ENCODE data around the gene TRAF7.

TRAF7 gene

DNA sequence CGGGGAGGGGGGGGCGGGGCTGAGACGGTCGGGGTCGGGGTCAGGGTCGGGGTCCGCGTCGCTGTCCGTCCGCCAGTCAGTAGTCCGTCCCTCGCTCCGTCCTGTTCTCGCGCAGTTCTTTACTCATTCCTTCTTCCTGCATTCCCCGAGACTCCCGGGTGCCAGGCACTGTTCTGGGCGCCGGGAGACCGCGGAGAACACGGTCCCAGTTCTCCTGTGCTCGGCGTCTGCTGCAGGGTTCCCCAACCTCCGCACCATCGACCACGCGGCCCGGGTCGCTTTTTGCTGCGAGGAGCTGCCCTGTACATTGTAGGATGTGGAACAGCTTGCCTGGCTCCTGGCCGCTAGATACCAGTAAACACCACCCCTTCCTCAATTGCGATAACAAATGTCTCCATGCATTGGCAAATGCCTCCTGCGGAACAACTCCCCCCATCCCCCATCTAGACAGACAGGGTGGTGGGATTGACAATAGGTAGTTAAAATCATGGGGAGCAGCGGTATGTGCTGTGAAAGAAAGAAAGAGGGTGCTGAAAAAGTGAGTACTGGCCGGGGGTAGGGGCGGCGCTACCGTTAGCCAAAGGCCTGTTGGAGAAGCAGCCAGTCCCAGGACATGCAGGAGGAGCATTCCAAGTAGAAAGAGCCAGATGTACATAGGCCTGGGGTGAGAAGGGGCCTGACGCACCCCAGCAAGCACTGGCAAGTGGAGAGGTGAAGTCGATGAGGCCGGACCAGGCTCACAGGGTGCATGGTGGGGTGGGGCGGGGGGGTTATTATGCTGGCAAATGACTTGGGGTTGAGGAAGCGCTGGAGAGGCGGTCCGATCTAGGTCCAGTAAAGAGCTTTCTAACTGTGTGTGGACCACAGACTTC, 631 bp downstream of the TRAF7 start:
- Histone ChIP-seq H3K9me3 (ENCODE audit: control insufficient read depth, low read length) (no peaks in the 10 kb centered on the region), H3K27ac (ENCODE audit: insufficient read depth, low read depth, low read length, poor library complexity, severe bottlenecking) (peak overlapping the region; percentile 2), H3K36me3 (ENCODE audit: control insufficient read depth, insufficient read depth, low read length) (peaks cover 4% of the 10 kb centered on the region), H3K4me3 (ENCODE audit: insufficient read depth, low read depth, low read length) (peak overlapping the region; percentile 70), H3K27me3 (ENCODE audit: control insufficient read depth, insufficient read depth, low read length, poor library complexity, severe bottlenecking) (no peaks in the 10 kb centered on the region), H3K4me1 (ENCODE audit: control insufficient read depth, insufficient read depth, low read length) (peaks cover 63% of the 10 kb centered on the region)
- WGBS, 2 experiments: 8 to 9% methylated on average over 45 to 46 of the region's 47 CpGs

DNA sequence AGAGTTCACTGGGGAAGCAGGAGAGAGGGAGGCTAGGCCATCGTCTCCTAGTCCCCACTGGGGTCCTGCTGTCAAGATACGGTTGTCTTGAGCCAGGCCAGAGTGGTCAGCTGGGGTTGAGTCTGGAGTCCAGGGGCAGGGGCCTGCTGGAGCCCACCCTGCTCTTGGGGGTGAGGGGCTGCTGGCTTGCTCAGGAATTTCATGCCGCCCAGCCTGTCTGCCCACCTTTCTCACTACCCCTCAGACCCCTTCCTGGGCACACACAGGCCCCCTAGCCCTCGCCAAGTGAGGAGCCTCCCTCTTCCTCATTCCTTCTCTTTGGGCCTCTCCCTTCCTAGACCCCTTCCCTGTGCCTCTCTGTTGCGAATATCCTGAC, 1.3 kb downstream of the TRAF7 start:
- H3K27ac ChIP-seq (ENCODE audit: insufficient read depth, low read depth, low read length, poor library complexity, severe bottlenecking): no peak overlapping the region
- no peaks in the 10 kb centered on the region for H3K27me3 ChIP-seq (ENCODE audit: control insufficient read depth, insufficient read depth, low read length, poor library complexity, severe bottlenecking)
- WGBS, 2 experiments: 79 to 83% methylated on average over 5 of the region's 5 CpGs
- peak overlapping the region; percentile 70 for H3K4me3 ChIP-seq (ENCODE audit: insufficient read depth, low read depth, low read length)
- H3K36me3 ChIP-seq (ENCODE audit: control insufficient read depth, insufficient read depth, low read length): peaks cover 4% of the 10 kb centered on the region
- H3K9me3 ChIP-seq (ENCODE audit: control insufficient read depth, low read length): no peaks in the 10 kb centered on the region
- H3K4me1 ChIP-seq (ENCODE audit: control insufficient read depth, insufficient read depth, low read length): peaks cover 57% of the 10 kb centered on the region

DNA sequence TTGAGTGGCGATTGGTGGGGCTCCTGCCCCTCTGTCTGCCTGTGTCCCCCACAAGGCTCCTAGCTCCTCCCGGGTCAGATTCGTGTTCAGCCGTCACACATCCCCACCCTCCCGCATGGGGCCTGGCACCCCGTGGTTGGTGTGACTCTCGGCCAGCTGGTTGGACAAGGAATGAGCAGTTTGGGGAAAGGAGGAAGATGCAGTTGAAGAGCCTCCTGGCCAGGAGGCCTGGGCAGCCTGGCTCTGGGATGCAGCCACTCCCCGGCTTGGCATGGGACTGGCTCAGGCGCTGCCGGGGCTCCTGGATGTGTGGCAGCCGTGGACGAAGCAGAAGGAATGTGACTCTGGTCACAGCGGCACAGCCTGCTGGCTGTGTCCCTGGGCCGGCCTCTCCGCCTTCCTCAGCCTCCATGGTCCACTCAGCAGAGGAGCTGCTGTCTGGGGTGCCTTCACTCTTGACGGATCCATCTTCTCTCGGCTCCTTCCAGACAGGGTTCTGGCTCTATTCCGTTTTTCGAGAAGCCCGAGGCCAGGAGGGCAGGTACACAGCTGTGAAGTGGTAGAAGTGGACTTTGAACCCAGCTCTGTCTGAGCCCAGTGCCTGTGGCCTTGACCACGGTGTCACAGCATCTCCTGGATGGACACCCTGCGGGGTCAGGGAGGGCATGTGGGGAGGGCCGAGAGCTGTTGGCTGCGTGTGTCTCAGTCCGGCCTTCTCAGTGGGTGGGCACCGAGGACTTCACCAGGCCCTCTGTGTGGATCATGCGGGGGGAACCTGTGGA, 2.1 kb downstream of the TRAF7 start:
- no peak overlapping the region for H3K27ac ChIP-seq (ENCODE audit: insufficient read depth, low read depth, low read length, poor library complexity, severe bottlenecking)
- peaks cover 49% of the 10 kb centered on the region for H3K4me1 ChIP-seq (ENCODE audit: control insufficient read depth, insufficient read depth, low read length)
- H3K27me3 ChIP-seq (ENCODE audit: control insufficient read depth, insufficient read depth, low read length, poor library complexity, severe bottlenecking): no peaks in the 10 kb centered on the region
- H3K36me3 ChIP-seq (ENCODE audit: control insufficient read depth, insufficient read depth, low read length): peaks cover 4% of the 10 kb centered on the region
- H3K9me3 ChIP-seq (ENCODE audit: control insufficient read depth, low read length): no peaks in the 10 kb centered on the region
- no peak overlapping the region for H3K4me3 ChIP-seq (ENCODE audit: insufficient read depth, low read depth, low read length)
- WGBS, 2 experiments: 93 to 94% methylated on average over 27 of the region's 27 CpGs

DNA sequence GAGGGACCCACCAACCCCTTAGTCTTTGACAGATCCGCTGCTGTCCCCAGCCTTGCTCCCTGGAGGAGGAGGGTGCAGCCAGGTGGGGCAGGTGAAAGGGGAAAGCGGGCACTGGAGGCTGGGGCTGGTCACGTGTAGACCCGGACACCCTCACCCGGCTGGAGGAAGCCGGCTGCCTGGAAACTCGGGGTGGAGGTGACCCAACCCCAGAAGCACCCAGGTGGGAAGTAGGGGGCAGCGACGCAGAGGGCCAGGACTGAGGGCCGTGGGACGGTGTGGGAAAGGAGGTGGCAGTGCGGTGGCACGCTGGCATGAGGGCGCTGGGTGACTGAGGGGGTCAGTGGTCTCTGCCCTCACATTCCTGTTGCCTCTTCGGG, 2.7 kb downstream of the TRAF7 start:
- H3K4me1 ChIP-seq (ENCODE audit: control insufficient read depth, insufficient read depth, low read length): peaks cover 45% of the 10 kb centered on the region
- peaks cover 4% of the 10 kb centered on the region for H3K36me3 ChIP-seq (ENCODE audit: control insufficient read depth, insufficient read depth, low read length)
- WGBS, 2 experiments: 92 to 93% methylated on average over 15 of the region's 15 CpGs
- no peaks in the 10 kb centered on the region for H3K9me3 ChIP-seq (ENCODE audit: control insufficient read depth, low read length)
- H3K4me3 ChIP-seq (ENCODE audit: insufficient read depth, low read depth, low read length): no peak overlapping the region
- H3K27ac ChIP-seq (ENCODE audit: insufficient read depth, low read depth, low read length, poor library complexity, severe bottlenecking): no peak overlapping the region
- H3K27me3 ChIP-seq (ENCODE audit: control insufficient read depth, insufficient read depth, low read length, poor library complexity, severe bottlenecking): no peaks in the 10 kb centered on the region

DNA sequence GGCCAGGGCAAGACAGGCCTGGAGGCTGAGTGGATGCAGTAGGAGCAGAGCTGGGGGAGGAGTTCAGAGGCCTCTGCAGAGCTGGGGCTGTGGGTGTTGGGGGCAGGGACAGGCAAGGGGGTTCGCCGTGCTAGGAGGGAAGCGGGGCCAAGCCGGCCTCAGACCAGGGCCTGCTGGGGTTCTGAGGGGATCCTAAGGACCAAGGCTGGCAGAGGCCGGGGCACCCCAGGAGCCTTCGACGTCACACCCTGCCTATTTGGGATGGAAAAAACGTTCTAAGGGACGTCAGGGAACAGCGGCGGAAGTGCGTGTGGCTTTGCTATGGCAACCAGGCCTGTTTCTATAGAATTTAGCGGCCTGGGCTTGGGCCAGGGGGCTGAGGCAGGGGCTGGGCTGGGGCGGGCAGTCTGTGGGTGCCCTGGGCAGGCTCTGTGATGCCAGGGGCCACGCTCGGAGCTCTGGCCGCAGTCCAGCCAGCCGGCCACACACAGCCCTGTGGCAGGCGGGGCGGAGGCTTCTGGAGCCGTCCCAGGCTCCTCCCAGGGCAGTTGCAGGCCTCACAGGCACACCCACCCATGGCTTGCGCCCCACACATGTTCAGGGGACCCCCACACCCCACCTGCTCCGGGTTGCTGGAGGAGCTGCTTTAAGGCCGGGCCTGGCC, 3.7 kb downstream of the TRAF7 start:
- no peak overlapping the region for H3K27ac ChIP-seq (ENCODE audit: insufficient read depth, low read depth, low read length, poor library complexity, severe bottlenecking)
- no peaks in the 10 kb centered on the region for H3K9me3 ChIP-seq (ENCODE audit: control insufficient read depth, low read length)
- no peak overlapping the region for H3K4me3 ChIP-seq (ENCODE audit: insufficient read depth, low read depth, low read length)
- H3K4me1 ChIP-seq (ENCODE audit: control insufficient read depth, insufficient read depth, low read length): peaks cover 39% of the 10 kb centered on the region
- H3K27me3 ChIP-seq (ENCODE audit: control insufficient read depth, insufficient read depth, low read length, poor library complexity, severe bottlenecking): no peaks in the 10 kb centered on the region
- H3K36me3 ChIP-seq (ENCODE audit: control insufficient read depth, insufficient read depth, low read length): no peaks in the 10 kb centered on the region
- WGBS, 2 experiments: 78 to 82% methylated on average over 24 of the region's 24 CpGs

DNA sequence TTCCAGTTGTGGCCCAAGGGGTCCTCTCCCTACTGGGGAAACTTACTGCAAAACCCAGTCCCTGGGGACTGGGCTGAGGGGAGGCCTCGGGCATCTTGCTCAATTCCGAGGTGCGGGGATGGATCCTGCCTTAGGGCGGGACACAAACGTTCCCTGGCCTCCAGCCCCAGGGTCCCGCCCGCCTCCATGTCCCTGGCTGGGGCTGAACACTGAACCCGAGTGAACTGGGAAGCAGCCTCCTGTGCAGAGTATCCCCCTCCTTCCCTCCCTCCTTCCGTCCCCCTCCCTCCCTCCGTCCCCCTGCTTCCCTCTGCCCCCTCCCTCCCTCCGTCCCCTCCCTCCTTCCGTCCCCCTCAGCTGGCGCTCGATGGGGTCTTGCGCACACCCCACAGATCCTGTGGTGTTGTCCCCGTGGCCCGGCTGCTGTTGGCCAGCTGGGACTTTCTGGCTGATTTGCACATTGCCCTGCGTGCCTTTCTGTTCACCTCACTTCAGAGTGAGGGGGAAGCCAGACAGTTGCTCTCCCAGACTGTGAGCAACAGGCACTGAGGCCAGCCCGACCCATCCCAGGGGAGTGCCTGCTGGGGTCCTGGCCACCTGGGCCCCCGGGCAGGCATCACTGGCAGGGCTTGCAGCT, 5.5 kb downstream of the TRAF7 start:
- Histone ChIP-seq H3K4me1 (ENCODE audit: control insufficient read depth, insufficient read depth, low read length) (peaks cover 39% of the 10 kb centered on the region), H3K36me3 (ENCODE audit: control insufficient read depth, insufficient read depth, low read length) (peaks cover 6% of the 10 kb centered on the region), H3K27ac (ENCODE audit: insufficient read depth, low read depth, low read length, poor library complexity, severe bottlenecking) (peak overlapping the region; percentile 8), H3K9me3 (ENCODE audit: control insufficient read depth, low read length) (no peaks in the 10 kb centered on the region), H3K4me3 (ENCODE audit: insufficient read depth, low read depth, low read length) (no peak overlapping the region), H3K27me3 (ENCODE audit: control insufficient read depth, insufficient read depth, low read length, poor library complexity, severe bottlenecking) (no peaks in the 10 kb centered on the region)
- WGBS, 2 experiments: 69 to 73% methylated on average over 19 to 20 of the region's 20 CpGs

DNA sequence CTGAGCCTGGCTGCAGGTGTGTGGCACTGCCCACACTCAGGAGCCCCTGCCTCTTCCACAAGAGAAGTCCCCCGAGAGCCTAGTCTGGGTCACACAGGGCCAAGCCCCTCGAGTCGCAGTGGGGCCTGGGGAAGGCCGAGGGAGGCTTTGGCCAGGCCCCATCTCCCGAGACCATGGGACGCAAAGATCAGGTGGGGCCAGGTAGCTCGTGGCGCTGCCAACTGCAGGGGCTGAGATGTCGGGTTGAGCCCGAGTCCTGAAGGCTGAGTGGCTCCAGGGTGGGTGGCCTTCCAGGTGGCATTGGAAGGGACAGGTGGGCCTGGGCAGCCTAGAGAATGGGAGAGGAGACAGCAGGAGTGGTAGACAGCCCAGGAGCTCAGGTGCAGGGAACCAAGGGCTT, 6.3 kb downstream of the TRAF7 start:
- WGBS, 2 experiments: 96% methylated on average over 10 of the region's 10 CpGs
- peaks cover 35% of the 10 kb centered on the region for H3K4me1 ChIP-seq (ENCODE audit: control insufficient read depth, insufficient read depth, low read length)
- no peak overlapping the region for H3K4me3 ChIP-seq (ENCODE audit: insufficient read depth, low read depth, low read length)
- H3K9me3 ChIP-seq (ENCODE audit: control insufficient read depth, low read length): no peaks in the 10 kb centered on the region
- H3K27ac ChIP-seq (ENCODE audit: insufficient read depth, low read depth, low read length, poor library complexity, severe bottlenecking): no peak overlapping the region
- H3K36me3 ChIP-seq (ENCODE audit: control insufficient read depth, insufficient read depth, low read length): peaks cover 7% of the 10 kb centered on the region
- no peaks in the 10 kb centered on the region for H3K27me3 ChIP-seq (ENCODE audit: control insufficient read depth, insufficient read depth, low read length, poor library complexity, severe bottlenecking)

DNA sequence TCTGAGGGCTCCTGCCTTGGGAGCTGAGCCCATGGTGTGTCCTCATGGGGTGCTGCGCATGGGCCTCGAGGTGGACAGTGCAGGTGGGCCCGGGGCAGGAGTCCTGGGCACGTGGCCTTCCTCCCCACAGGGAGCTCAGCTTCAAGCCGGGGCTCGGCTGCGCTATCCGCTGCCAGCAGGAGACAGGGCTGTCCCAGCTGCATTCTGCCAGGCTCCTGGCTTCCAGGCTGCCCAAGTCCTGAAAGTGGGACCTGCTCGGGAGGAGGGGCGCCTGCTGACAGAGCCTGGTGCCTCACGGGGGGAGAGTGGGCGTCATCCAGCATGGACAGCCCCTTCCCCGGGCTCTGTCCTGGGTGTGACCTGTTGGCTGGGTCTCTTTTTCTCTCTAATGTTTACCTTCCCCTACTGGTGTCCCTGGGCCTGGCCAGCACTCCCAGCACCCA, 7.1 kb downstream of the TRAF7 start:
- Histone ChIP-seq H3K9me3 (ENCODE audit: control insufficient read depth, low read length) (no peaks in the 10 kb centered on the region), H3K27me3 (ENCODE audit: control insufficient read depth, insufficient read depth, low read length, poor library complexity, severe bottlenecking) (no peaks in the 10 kb centered on the region), H3K27ac (ENCODE audit: insufficient read depth, low read depth, low read length, poor library complexity, severe bottlenecking) (no peak overlapping the region), H3K4me1 (ENCODE audit: control insufficient read depth, insufficient read depth, low read length) (peaks cover 31% of the 10 kb centered on the region), H3K36me3 (ENCODE audit: control insufficient read depth, insufficient read depth, low read length) (peaks cover 7% of the 10 kb centered on the region), H3K4me3 (ENCODE audit: insufficient read depth, low read depth, low read length) (no peak overlapping the region)
- WGBS, 2 experiments: 91 to 93% methylated on average over 13 of the region's 13 CpGs

DNA sequence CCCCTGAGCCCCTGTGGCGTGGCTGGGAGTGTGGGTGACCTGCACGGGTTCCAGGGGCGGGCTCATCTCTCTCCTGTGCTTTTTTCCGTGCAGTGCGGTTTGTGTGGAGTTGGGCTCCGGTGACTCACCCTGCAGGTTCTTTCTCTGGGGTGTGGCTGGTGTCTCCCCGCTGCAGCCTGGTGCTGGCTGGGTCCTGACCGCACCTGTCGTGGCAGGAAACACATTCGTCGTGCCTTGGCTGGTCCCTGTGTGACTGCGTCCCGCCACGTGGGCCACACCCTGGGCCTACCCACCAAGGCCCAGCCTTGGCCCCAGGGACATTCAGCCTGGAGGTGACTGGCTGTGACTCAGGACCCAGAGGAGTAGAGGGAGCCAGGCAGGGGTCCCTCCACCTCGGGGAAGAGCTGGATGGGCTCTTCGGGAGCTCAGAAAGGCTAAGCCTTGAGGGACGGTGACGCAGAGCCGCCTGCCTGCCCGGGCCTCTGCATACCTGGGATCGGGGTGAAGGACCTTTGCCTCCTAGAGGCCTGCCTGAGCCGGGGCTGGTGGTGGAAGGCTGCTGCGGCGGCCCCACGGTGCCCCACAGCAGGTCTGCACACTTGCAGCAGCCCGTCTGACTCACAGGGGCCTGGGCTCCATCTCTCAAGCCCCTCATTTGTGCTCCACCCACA, 7.8 kb downstream of the TRAF7 start:
- peaks cover 27% of the 10 kb centered on the region for H3K4me1 ChIP-seq (ENCODE audit: control insufficient read depth, insufficient read depth, low read length)
- no peak overlapping the region for H3K27ac ChIP-seq (ENCODE audit: insufficient read depth, low read depth, low read length, poor library complexity, severe bottlenecking)

More for the DNA sequence above, 7.8 kb downstream of the TRAF7 start:
- Histone ChIP-seq H3K36me3 (ENCODE audit: control insufficient read depth, insufficient read depth, low read length) (peaks cover 7% of the 10 kb centered on the region), H3K4me3 (ENCODE audit: insufficient read depth, low read depth, low read length) (no peak overlapping the region), H3K9me3 (ENCODE audit: control insufficient read depth, low read length) (no peaks in the 10 kb centered on the region), H3K27me3 (ENCODE audit: control insufficient read depth, insufficient read depth, low read length, poor library complexity, severe bottlenecking) (no peaks in the 10 kb centered on the region)
- WGBS, 2 experiments: 96% methylated on average over 26 of the region's 26 CpGs

Data from ectodermal cell (in vitro differentiated cells).